PC-3 (cell line): Measurements from ENCODE around the gene FBLN5.

Source experiments
- EZH2 ChIP-seq: fragments of 300-600 bp; sonication (generic); IDR thresholded peaks from one replicate; pipeline ENCODE4 v1.6.1; 2017; ENCODE audit warnings: antibody characterized with exemption, mild to moderate bottlenecking, low read length; ENCODE audit not compliant: unreplicated experiment
- EZH2phosphoT487 ChIP-seq: fragments of 300-600 bp; sonication (generic); IDR thresholded peaks from 2 replicates; pipeline ENCODE4 v1.6.1; 2018; ENCODE audit warnings: mild to moderate bottlenecking, antibody characterized with exemption, low read length, borderline replicate concordance
- TF ChIP-seq, protein P1 (sequence below): fragments of 300-600 bp; sonication (generic); conservative IDR thresholded peaks from 2 replicates; pipeline ENCODE4 v1.5.1; 2017; ENCODE audit warnings: antibody characterized with exemption, low read depth, mild to moderate bottlenecking, low read length

DNA sequence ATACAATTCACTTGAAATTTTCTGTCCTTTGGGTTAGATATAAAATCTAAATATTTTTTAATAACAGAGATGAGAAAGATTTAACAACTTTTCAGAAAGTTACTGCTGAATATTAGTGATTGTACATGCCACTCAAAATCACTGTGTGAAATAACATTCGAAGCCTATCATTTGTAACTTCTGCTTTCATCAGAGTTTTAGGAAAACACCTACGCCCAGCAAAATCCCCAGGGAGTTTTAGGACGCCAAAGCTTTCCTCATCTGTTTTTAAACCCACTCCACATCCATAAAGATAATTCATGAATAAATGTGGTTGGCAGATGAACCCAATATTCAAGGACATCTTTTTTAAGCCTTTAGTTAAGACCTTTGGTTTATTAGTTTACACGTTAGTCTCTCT, 104.1 kb downstream of the FBLN5 start:
- TF ChIP-seq, protein P1, sequence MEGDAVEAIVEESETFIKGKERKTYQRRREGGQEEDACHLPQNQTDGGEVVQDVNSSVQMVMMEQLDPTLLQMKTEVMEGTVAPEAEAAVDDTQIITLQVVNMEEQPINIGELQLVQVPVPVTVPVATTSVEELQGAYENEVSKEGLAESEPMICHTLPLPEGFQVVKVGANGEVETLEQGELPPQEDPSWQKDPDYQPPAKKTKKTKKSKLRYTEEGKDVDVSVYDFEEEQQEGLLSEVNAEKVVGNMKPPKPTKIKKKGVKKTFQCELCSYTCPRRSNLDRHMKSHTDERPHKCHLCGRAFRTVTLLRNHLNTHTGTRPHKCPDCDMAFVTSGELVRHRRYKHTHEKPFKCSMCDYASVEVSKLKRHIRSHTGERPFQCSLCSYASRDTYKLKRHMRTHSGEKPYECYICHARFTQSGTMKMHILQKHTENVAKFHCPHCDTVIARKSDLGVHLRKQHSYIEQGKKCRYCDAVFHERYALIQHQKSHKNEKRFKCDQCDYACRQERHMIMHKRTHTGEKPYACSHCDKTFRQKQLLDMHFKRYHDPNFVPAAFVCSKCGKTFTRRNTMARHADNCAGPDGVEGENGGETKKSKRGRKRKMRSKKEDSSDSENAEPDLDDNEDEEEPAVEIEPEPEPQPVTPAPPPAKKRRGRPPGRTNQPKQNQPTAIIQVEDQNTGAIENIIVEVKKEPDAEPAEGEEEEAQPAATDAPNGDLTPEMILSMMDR = no peak
- TF ChIP-seq EZH2 = no peak
- TF ChIP-seq EZH2phosphoT487 = no peak
